Measurements from ENCODE around the gene RNF121.

The RNF121 gene

GRCh38 chr11:72036687-72037086, 107.8 kb downstream of the RNF121 start:
- no peak overlapping the region for H3K4me3 ChIP-seq (ENCODE audit: low read depth, low read length)
- TF ChIP-seq, protein P1, sequence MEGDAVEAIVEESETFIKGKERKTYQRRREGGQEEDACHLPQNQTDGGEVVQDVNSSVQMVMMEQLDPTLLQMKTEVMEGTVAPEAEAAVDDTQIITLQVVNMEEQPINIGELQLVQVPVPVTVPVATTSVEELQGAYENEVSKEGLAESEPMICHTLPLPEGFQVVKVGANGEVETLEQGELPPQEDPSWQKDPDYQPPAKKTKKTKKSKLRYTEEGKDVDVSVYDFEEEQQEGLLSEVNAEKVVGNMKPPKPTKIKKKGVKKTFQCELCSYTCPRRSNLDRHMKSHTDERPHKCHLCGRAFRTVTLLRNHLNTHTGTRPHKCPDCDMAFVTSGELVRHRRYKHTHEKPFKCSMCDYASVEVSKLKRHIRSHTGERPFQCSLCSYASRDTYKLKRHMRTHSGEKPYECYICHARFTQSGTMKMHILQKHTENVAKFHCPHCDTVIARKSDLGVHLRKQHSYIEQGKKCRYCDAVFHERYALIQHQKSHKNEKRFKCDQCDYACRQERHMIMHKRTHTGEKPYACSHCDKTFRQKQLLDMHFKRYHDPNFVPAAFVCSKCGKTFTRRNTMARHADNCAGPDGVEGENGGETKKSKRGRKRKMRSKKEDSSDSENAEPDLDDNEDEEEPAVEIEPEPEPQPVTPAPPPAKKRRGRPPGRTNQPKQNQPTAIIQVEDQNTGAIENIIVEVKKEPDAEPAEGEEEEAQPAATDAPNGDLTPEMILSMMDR (IDR thresholded peaks at IDR 0.05; ENCODE audit: low read depth, low read length), result no peak

GRCh38 chr11:72037554-72038311, 108.9 kb downstream of the RNF121 start:
- peak overlapping the region; percentile 79 for H3K4me3 ChIP-seq (ENCODE audit: low read depth, low read length)
- TF ChIP-seq, protein P1 (IDR thresholded peaks at IDR 0.05; ENCODE audit: low read depth, low read length), result no peak

DNA sequence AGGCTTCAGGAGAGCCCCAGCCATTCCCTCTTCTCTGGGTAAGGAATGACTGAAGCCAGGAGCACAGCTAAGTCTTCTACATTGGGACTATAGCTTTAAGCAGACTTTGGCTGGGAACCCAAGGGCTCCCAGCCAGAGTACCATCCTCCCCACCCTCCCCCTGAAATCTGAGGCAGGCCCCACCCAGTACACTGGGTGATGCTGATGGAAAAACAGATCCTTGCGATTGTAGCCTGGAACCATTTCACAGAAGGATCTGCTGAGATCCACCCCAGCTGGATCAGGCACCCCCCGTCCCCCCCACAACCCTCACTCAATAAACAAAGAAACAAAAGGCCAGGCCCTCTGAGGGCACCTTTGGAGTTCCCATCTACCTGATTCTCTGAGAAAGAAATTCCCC, 109.6 kb downstream of the RNF121 start:
- peak overlapping the region; percentile 79 for H3K4me3 ChIP-seq (ENCODE audit: low read depth, low read length)

DNA sequence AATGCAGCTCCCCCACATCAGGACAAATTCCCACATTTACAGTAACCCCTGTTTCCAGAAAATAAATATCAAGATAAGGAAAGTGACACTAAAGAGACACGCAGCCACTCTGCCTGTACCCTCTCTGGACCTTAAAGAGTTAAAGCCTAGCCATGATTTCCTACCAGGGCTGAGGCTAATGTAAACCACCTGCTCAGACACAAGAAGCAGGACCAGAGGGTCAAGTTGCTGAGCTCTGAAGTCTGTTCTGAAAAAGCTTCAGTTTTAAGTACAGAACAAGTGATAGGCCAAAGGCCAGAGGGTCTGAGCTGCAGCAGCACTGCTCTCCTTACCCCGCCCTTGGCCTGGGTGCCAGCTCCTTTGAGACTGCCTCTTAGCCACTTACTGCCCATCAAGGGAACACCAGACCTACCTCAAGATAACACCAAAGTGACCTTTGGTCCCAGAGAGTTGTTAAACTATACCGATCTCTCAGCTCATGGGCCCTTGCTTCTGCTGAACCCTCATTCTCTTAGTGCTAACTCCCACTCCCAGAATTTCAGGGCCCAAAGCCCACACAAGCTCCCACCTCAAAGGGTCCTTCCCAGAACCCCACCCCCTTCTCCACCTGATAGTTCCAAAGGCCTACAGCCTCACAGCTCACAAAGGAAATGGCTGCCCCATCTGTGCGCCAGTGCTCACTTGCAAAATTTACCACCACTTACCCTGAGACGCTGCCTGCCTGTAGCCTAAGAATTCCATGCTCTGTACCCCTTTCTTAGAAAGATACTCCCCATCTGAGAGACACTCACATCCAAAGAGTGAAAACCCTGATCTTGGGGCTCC, 110.4 kb downstream of the RNF121 start:
- TF ChIP-seq, protein P1 (IDR thresholded peaks at IDR 0.05; ENCODE audit: low read depth, low read length), result no peak
- H3K4me3 ChIP-seq (ENCODE audit: low read depth, low read length), result peak overlapping the region; percentile 79

More for the DNA sequence above, 109.6 kb downstream of the RNF121 start:
- TF ChIP-seq, protein P1 (IDR thresholded peaks at IDR 0.05; ENCODE audit: low read depth, low read length), result no peak

- peak overlapping the region; percentile 79 for H3K4me3 ChIP-seq (ENCODE audit: low read depth, low read length)
- TF ChIP-seq, protein P1 (IDR thresholded peaks at IDR 0.05; ENCODE audit: low read depth, low read length), result no peak
Observed at GRCh38 chr11:72039856-72040401, 111.1 kb downstream of the RNF121 start.

- H3K4me3 ChIP-seq (ENCODE audit: low read depth, low read length), result peak overlapping the region; percentile 79
- TF ChIP-seq, protein P1 (IDR thresholded peaks at IDR 0.05; ENCODE audit: low read depth, low read length), result no peak
Observed at GRCh38 chr11:72040491-72041363, 111.9 kb downstream of the RNF121 start.

Measured in WI38 (cell line).